GM23248 (cell line): ENCODE results near the gene PET117. TPM values are rescaled to one million over a fixed set of nuclear protein-coding genes. Genes with fewer than 3 reads are reported as not detected.
"Not testable (repeated sequence)": the region's sequence is repeated elsewhere in the genome, so short reads cannot be mapped to it uniquely, and the experiment has no call there.

Experiments
- DNase-seq: peaks from one replicate; pipeline ENCODE4 v3.0.0-alpha.2; 2015
- H2AFZ ChIP-seq: fragments of 200-600 bp; sonication (generic); 2 replicates; pipeline ENCODE4 v1.6.1; 2016; ENCODE audit warnings: antibody characterized with exemption
- H3F3A ChIP-seq: fragments of 200-600 bp; sonication (generic); 2 replicates; pipeline ENCODE4 v1.6.1; 2016; ENCODE audit warnings: mild to moderate bottlenecking, antibody characterized with exemption, mixed run types; ENCODE audit not compliant: insufficient read depth
- H3K27ac ChIP-seq: fragments of 200-600 bp; sonication (generic); 2 replicates; pipeline ENCODE4 v1.5.1; 2016; ENCODE audit warnings: mild to moderate bottlenecking
- H3K27me3 ChIP-seq: fragments of 200-600 bp; sonication (generic); replicated peaks from 2 replicates; pipeline ENCODE4 v1.6.1; 2016; ENCODE audit warnings: mild to moderate bottlenecking; ENCODE audit not compliant: insufficient read depth
- H3K36me3 ChIP-seq: fragments of 200-600 bp; sonication (generic); 2 replicates; pipeline ENCODE4 v1.6.1; 2016; ENCODE audit warnings: low read depth, mild to moderate bottlenecking
- H3K4me1 ChIP-seq: fragments of 200-600 bp; sonication (generic); 2 replicates; pipeline ENCODE4 v1.6.1; 2016; ENCODE audit warnings: mild to moderate bottlenecking; ENCODE audit not compliant: insufficient read depth
- H3K4me2 ChIP-seq: fragments of 200-600 bp; sonication (generic); one replicate; pipeline ENCODE4 v1.6.1; 2016; ENCODE audit warnings: mild to moderate bottlenecking; ENCODE audit not compliant: unreplicated experiment
- H3K4me3 ChIP-seq: fragments of 200-600 bp; sonication (generic); 2 replicates; pipeline ENCODE4 v1.5.1; 2016; ENCODE audit warnings: mild to moderate bottlenecking
- H3K79me2 ChIP-seq: fragments of 200-600 bp; sonication (generic); 2 replicates; pipeline ENCODE4 v1.6.1; 2016; ENCODE audit warnings: mild to moderate bottlenecking; ENCODE audit not compliant: insufficient read depth
- H3K9ac ChIP-seq: fragments of 200-600 bp; sonication (generic); 2 replicates; pipeline ENCODE4 v1.6.1; 2016; ENCODE audit warnings: mild to moderate bottlenecking
- H3K9me2 ChIP-seq: fragments of 200-600 bp; sonication (generic); 2 replicates; pipeline ENCODE4 v1.6.1; 2016; ENCODE audit warnings: mixed run types, mild to moderate bottlenecking, moderate library complexity; ENCODE audit not compliant: insufficient read depth
- H3K9me3 ChIP-seq: fragments of 200-600 bp; sonication (generic); one replicate; pipeline ENCODE4 v1.6.1; 2017; ENCODE audit warnings: low read depth
- H4K20me1 ChIP-seq: fragments of 200-600 bp; sonication (generic); 2 replicates; pipeline ENCODE4 v1.6.0; 2016; ENCODE audit not compliant: insufficient read depth
- EZH2 ChIP-seq: fragments of 200-600 bp; sonication (generic); IDR thresholded peaks from 2 replicates; pipeline ENCODE4 v1.6.1; 2018; ENCODE audit warnings: antibody characterized with exemption, mild to moderate bottlenecking; ENCODE audit not compliant: insufficient read depth, poor library complexity, severe bottlenecking
- EZH2phosphoT487 ChIP-seq: fragments of 200-600 bp; sonication (generic); IDR thresholded peaks from 2 replicates; pipeline ENCODE4 v1.6.1; 2018; ENCODE audit warnings: antibody characterized with exemption, moderate library complexity, mild to moderate bottlenecking, low read depth; ENCODE audit not compliant: insufficient read depth
- WGBS, 2 experiments: methylation state at CpG; one replicate each; pipeline ENCODE4 v1.1.6; 2015 to 2017; ENCODE audit warnings: low lambda C conversion rate in 2 of 2, low coverage in 1 of 2; ENCODE audit errors: missing lambda C conversion rate in 2 of 2; 5-methylcytosine and 5-hydroxymethylcytosine counted together
- in situ Hi-C: fragments of 300-500 bp; cut with MboI; formaldehyde crosslinking; loops from 2 replicates; pipeline ENCODE4 v1.15.0; 2020
- polyA plus RNA-seq: library from polyadenylated mRNA; unstranded; fragments of >200 nt; fragmentation: Nextera tagmentation; extraction: Ambion mirVana; gene quantifications from 2 replicates; pipeline ENCODE4 v1.2.1, GENCODE V29; 2016
- total RNA-seq: library from RNA; depleted of rRNA; stranded (reverse); fragments of >200 nt; shearing (Covaris generic); gene quantifications from 2 replicates; pipeline ENCODE4 v1.2.3, GENCODE V29; 2014

PET117 gene
- total and polyA plus RNA-seq, 2 experiments from 2014 or later: 8.4 to 10.6 TPM

- no peaks in the 10 kb centered on the region for H3K4me1 ChIP-seq
- H3F3A ChIP-seq: no peaks in the 10 kb centered on the region
- no peaks in the 10 kb centered on the region for H3K36me3 ChIP-seq
- H3K27ac ChIP-seq: no peak overlapping the region
- H3K9ac ChIP-seq: no peak overlapping the region
- DNase-seq: no peak
- TF ChIP-seq EZH2phosphoT487: no peak
- TF ChIP-seq EZH2: no peak
- H4K20me1 ChIP-seq: no peaks in the 10 kb centered on the region
- H3K79me2 ChIP-seq: no peaks in the 10 kb centered on the region
- no peaks in the 10 kb centered on the region for H3K9me3 ChIP-seq
- in situ Hi-C loops: no loop called here
- no peak overlapping the region for H2AFZ ChIP-seq
- H3K4me2 ChIP-seq: no peak overlapping the region
- WGBS, 2 experiments: 23 to 29% methylated on average over 6 to 7 of the region's 7 CpGs
- H3K27me3 ChIP-seq: peaks cover 15% of the 10 kb centered on the region
- no peaks in the 10 kb centered on the region for H3K9me2 ChIP-seq
- no peak overlapping the region for H3K4me3 ChIP-seq
These were observed 36.4 kb upstream of the PET117 start for GRCh38 chr20:18101125-18101810.

GRCh38 chr20:18103497-18103896, 34.2 kb upstream of the PET117 start:
- Histone ChIP-seq H3K27me3 (peaks cover 6% of the 10 kb centered on the region), H3K27ac (no peak overlapping the region), H2AFZ (no peak overlapping the region), H3K9me2 (no peaks in the 10 kb centered on the region), H3K4me3 (no peak overlapping the region), H3K9ac (no peak overlapping the region), H3K36me3 (no peaks in the 10 kb centered on the region), H3F3A (no peaks in the 10 kb centered on the region), H3K9me3 (no peaks in the 10 kb centered on the region), H3K4me1 (no peaks in the 10 kb centered on the region), H4K20me1 (no peaks in the 10 kb centered on the region), H3K4me2 (no peak overlapping the region), H3K79me2 (no peaks in the 10 kb centered on the region)
- DNase-seq: no peak
- TF ChIP-seq EZH2phosphoT487 (no peak), EZH2 (no peak)
- 84 to 92% methylated on average over 1 of the region's 1 CpG for WGBS, 2 experiments
- in situ Hi-C loops: no loop called here

GRCh38 chr20:18108326-18108725, 29.3 kb upstream of the PET117 start:
- no peaks in the 10 kb centered on the region for H3K9me2 ChIP-seq
- H3K4me1 ChIP-seq: no peaks in the 10 kb centered on the region
- H3K27me3 ChIP-seq: peaks cover 6% of the 10 kb centered on the region
- H3K27ac ChIP-seq: no peak overlapping the region
- no peaks in the 10 kb centered on the region for H3F3A ChIP-seq
- no peak for DNase-seq
- H3K4me2 ChIP-seq: no peak overlapping the region
- no peak overlapping the region for H2AFZ ChIP-seq
- no peaks in the 10 kb centered on the region for H3K79me2 ChIP-seq
- H3K36me3 ChIP-seq: no peaks in the 10 kb centered on the region
- no peaks in the 10 kb centered on the region for H3K9me3 ChIP-seq
- TF ChIP-seq EZH2 (no peak), EZH2phosphoT487 (no peak)
- no peak overlapping the region for H3K4me3 ChIP-seq
- H3K9ac ChIP-seq: no peak overlapping the region
- no peaks in the 10 kb centered on the region for H4K20me1 ChIP-seq
- 20 to 24% methylated on average over 2 of the region's 2 CpGs for WGBS, 2 experiments
- in situ Hi-C loops: no loop called here

- in situ Hi-C loops, H2AFZ ChIP-seq, H3K9me3 ChIP-seq, H3K9me2 ChIP-seq, H3K36me3 ChIP-seq, H3K4me1 ChIP-seq, H3K4me3 ChIP-seq, H3K9ac ChIP-seq, H4K20me1 ChIP-seq, H3K4me2 ChIP-seq, H3K27me3 ChIP-seq, H3K79me2 ChIP-seq, H3F3A ChIP-seq, H3K27ac ChIP-seq, DNase-seq: not testable (repeated sequence)
- 63 to 83% methylated on average over 1 of the region's 1 CpG for WGBS, 2 experiments
These were observed 9.1 kb upstream of the PET117 start for GRCh38 chr20:18128574-18128973.

- no peaks in the 10 kb centered on the region for H3K36me3 ChIP-seq
- in situ Hi-C loops: no loop called here
- 100% methylated on average over 1 of the region's 1 CpG for WGBS, 2 experiments
- no peak overlapping the region for H3K27ac ChIP-seq
- H3K4me1 ChIP-seq: peaks cover 5% of the 10 kb centered on the region; the same call in 1 of the 2 replicates
- no peak for DNase-seq
- TF ChIP-seq EZH2phosphoT487: no peak
- TF ChIP-seq EZH2: no peak
- H3K9me2 ChIP-seq: no peaks in the 10 kb centered on the region
- H3K4me3 ChIP-seq: no peak overlapping the region
- 0 out of 2 replicates have a peak, but pooled peaks cover 5% of the 10 kb centered on the region for H3F3A ChIP-seq
- no peaks in the 10 kb centered on the region for H3K9me3 ChIP-seq
- no peak overlapping the region for H3K9ac ChIP-seq
- H3K79me2 ChIP-seq: no peaks in the 10 kb centered on the region
- H4K20me1 ChIP-seq: no peaks in the 10 kb centered on the region
- no peak overlapping the region for H2AFZ ChIP-seq
- no peaks in the 10 kb centered on the region for H3K27me3 ChIP-seq
- H3K4me2 ChIP-seq: no peak overlapping the region
These were observed 5.0 kb upstream of the PET117 start for GRCh38 chr20:18132663-18133062.
